A549 (cell line): ENCODE measurements around the gene GPNMB. TPM values are rescaled to one million over a fixed set of nuclear protein-coding genes. Genes with fewer than 3 reads are reported as not detected.

ENCODE experiments used
- ATAC-seq, 2 experiments: fragments of 200-7000 bp in 1 of 2; fragments of >200 bp in 1 of 2; cut with Nextera tagmentation in 1 of 2; cut with Tn5 transposase in 1 of 2; 3 replicates each; pipeline versions ENCODE4 v1.8.0 to v1.9.1; 2018 to 2020; ENCODE audit warnings: mild to moderate bottlenecking in 1 of 2, moderate library complexity in 1 of 2
- CTCF ChIA-PET: fragments of 300-600 bp; sonication (Branson Sonifier 250); formaldehyde crosslinking; extraction: SDS; loops from one replicate; lab custom pipeline; 2021; ENCODE audit warnings: antibody characterized with exemption, inconsistent platforms; lab: Yijun Ruan, JAX
- POLR2A ChIA-PET: fragments of 350-600 bp; formaldehyde crosslinking; extraction: SDS; loops from one replicate; lab custom pipeline; 2021; ENCODE audit warnings: antibody characterized with exemption, inconsistent platforms; lab: Yijun Ruan, JAX
- DNase-seq, 2 experiments: peaks; one replicate each; pipeline versions ENCODE4 v3.0.0 to v3.0.0-alpha.2; 2011 to 2016; ENCODE audit warnings: low read depth in 1 of 2, low spot score in 1 of 2
- FAIRE-seq: peaks from 2 replicates; lab custom pipeline; 2011; peaks lifted over from hg19 to GRCh38; lab: Jason Lieb, UNC
- H3K27ac ChIP-seq, 2 experiments: fragments of >200 bp; sonication (Bioruptor Twin); formaldehyde crosslinking; 3 replicates each; pipeline ENCODE4 v1.5.1; 2016 to 2017
- H3K4me1 ChIP-seq: fragments of >200 bp; sonication (Bioruptor Twin); formaldehyde crosslinking; 3 replicates; pipeline ENCODE4 v1.6.1; 2016
- H3K4me2 ChIP-seq: fragments of >200 bp; sonication (Bioruptor Twin); formaldehyde crosslinking; 3 replicates; pipeline ENCODE4 v1.6.1; 2016
- H3K4me3 ChIP-seq: fragments of >200 bp; sonication (Bioruptor Twin); formaldehyde crosslinking; 3 replicates; pipeline ENCODE4 v1.5.1; 2016
- H3K9me3 ChIP-seq: fragments of >200 bp; sonication (Bioruptor Twin); formaldehyde crosslinking; 3 replicates; pipeline ENCODE4 v1.6.1; 2016
- BHLHE40 ChIP-seq: IDR thresholded peaks from 2 replicates; pipeline ENCODE4 v1.6.1; 2012; ENCODE audit warnings: low read depth, low read length, inconsistent platforms
- CBX2 ChIP-seq: fragments of 200-600 bp; sonication (generic); IDR thresholded peaks from 2 replicates; pipeline ENCODE4 v1.6.1; 2016; ENCODE audit warnings: low read depth, mild to moderate bottlenecking, borderline replicate concordance
- EHF ChIP-seq: fragments of 250-450 bp; sonication (Bioruptor Pico); IDR thresholded peaks from 2 replicates; pipeline ENCODE4 v1.5.0; 2020; ENCODE audit warnings: mild to moderate bottlenecking
- ESRRA ChIP-seq: fragments of 150-350 bp; IDR thresholded peaks from 2 replicates; pipeline ENCODE4 v1.6.1; 2014; ENCODE audit warnings: mild to moderate bottlenecking, low read length, borderline replicate concordance
- FOSL2 ChIP-seq, 2 experiments: fragments of 450-650 bp in 1 of 2; fragments of >200 bp in 1 of 2; sonication (Bioruptor Twin) in 1 of 2; formaldehyde crosslinking; IDR thresholded peaks; 2 replicates each; pipeline versions ENCODE4 v1.5.0 to v1.6.1; 2016 to 2020; ENCODE audit warnings: mild to moderate bottlenecking in 1 of 2, moderate library complexity in 1 of 2
- HOXB13 ChIP-seq: fragments of 250-450 bp; sonication (Bioruptor Pico); IDR thresholded peaks from 2 replicates; pipeline ENCODE4 v1.5.0; 2020; ENCODE audit warnings: low read depth, mild to moderate bottlenecking, moderate library complexity
- JUNB ChIP-seq: fragments of >200 bp; sonication (Bioruptor Twin); formaldehyde crosslinking; IDR thresholded peaks from 2 replicates; pipeline ENCODE4 v1.6.1; 2016
- KDM5A ChIP-seq: fragments of 200-600 bp; sonication (generic); IDR thresholded peaks from 2 replicates; pipeline ENCODE4 v1.6.1; 2016; ENCODE audit warnings: antibody characterized with exemption, mild to moderate bottlenecking
- MAFK ChIP-seq: fragments of 450-650 bp; IDR thresholded peaks from 2 replicates; pipeline ENCODE4 v1.6.1; 2014; ENCODE audit not compliant: partially characterized antibody
- NPAS2 ChIP-seq: fragments of 250-450 bp; sonication (Bioruptor Pico); IDR thresholded peaks from 2 replicates; pipeline ENCODE4 v1.8.0; 2022; ENCODE audit warnings: mild to moderate bottlenecking, moderate library complexity, borderline replicate concordance
- NR3C1 ChIP-seq: fragments of >200 bp; sonication (Bioruptor Twin); formaldehyde crosslinking; IDR thresholded peaks from 3 replicates; pipeline ENCODE4 v1.6.1; 2017
- RAD21 ChIP-seq, 2 experiments: fragments of >200 bp in 1 of 2; sonication (Bioruptor Twin) in 1 of 2; formaldehyde crosslinking in 1 of 2; IDR thresholded peaks in 1 of 2; conservative IDR thresholded peaks in 1 of 2; 2 replicates in 1 of 2; 3 replicates in 1 of 2; pipeline ENCODE4 v1.6.1; 2012 to 2018; ENCODE audit warnings: inconsistent platforms in 1 of 2
- RNF2 ChIP-seq: fragments of 200-600 bp; sonication (generic); IDR thresholded peaks from 2 replicates; pipeline ENCODE4 v1.6.1; 2016; ENCODE audit warnings: low read depth, mild to moderate bottlenecking, antibody characterized with exemption, moderate library complexity, borderline replicate concordance
- TFCP2L1 ChIP-seq: fragments of 250-450 bp; sonication (Bioruptor Pico); IDR thresholded peaks from 2 replicates; pipeline ENCODE4 v1.5.0; 2021; ENCODE audit warnings: mild to moderate bottlenecking
- ZC3H11A ChIP-seq: fragments of 450-650 bp; IDR thresholded peaks from 2 replicates; pipeline ENCODE4 v1.6.1; 2014; ENCODE audit warnings: antibody characterized with exemption, mild to moderate bottlenecking
- ZSCAN20 ChIP-seq: fragments of 250-450 bp; sonication (Bioruptor Pico); IDR thresholded peaks from 2 replicates; pipeline ENCODE4 v1.8.0; 2022; ENCODE audit warnings: mild to moderate bottlenecking, moderate library complexity
- WGBS: methylation state at CpG from one replicate; pipeline ENCODE4 v1.1.6; 2017; ENCODE audit errors: missing lambda C conversion rate; 5-methylcytosine and 5-hydroxymethylcytosine counted together
- polyA plus RNA-seq, 4 experiments: library from polyadenylated mRNA; depleted of rRNA in 3 of 4; stranded (reverse); fragments of >200 nt; fragmentation: RNase III in 1 of 4; extraction: RNeasy Plus Mini Kit Qiagen cat#74134 plus additional on column Dnase treatment in 1 of 4; gene quantifications; 2 replicates in 3 of 4; 3 replicates in 1 of 4; pipeline ENCODE4 v1.2.3, GENCODE V29; 2011 to 2017
- TF ChIP-seq, protein P1 (sequence below): fragments of 250-450 bp; sonication (Bioruptor Pico); IDR thresholded peaks from 2 replicates; pipeline ENCODE4 v1.5.0; 2020; ENCODE audit warnings: low read depth, mild to moderate bottlenecking, moderate library complexity
- TF ChIP-seq, protein P2 (sequence below): IDR thresholded peaks from 2 replicates; pipeline ENCODE4 v1.6.1; 2012; ENCODE audit warnings: low read depth, borderline replicate concordance
- TF ChIP-seq, protein P3 (sequence below): fragments of 200-600 bp; sonication (generic); IDR thresholded peaks from 2 replicates; pipeline ENCODE4 v1.6.1; 2016; ENCODE audit warnings: antibody characterized with exemption, mild to moderate bottlenecking, moderate library complexity
- TF ChIP-seq, protein P4 (sequence below): IDR thresholded peaks from 2 replicates; pipeline ENCODE4 v1.6.1; 2012

GPNMB gene
- polyA plus RNA-seq, 2 of the 4 experiments (the other 2 are of a cell fraction): 3.3 to 4.7 TPM

DNA sequence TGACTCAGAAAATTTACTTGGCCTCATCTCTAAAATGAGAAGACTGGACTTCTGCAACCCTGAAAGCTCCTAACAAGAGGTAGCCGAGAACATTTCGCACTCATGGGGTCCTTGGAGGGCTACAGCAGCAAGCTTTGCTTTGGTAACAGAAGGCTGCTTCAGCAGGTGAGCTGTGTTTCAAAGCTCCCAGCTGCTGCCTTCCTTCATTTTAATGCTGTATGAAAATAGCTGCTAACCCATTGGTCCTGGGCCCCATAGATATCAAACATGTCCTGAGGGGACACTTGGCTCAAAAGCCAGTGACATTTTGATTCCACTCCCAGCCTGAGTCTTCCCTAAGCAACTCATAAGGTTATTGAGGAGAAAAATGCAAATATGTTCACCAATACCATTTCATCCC, 38.3 kb downstream of the GPNMB start:
- TF ChIP-seq EHF (CRISPR knock-in tag) (no peak), MAFK (no peak), KDM5A (no peak), HOXB13 (no peak)
- TF ChIP-seq, protein P1, sequence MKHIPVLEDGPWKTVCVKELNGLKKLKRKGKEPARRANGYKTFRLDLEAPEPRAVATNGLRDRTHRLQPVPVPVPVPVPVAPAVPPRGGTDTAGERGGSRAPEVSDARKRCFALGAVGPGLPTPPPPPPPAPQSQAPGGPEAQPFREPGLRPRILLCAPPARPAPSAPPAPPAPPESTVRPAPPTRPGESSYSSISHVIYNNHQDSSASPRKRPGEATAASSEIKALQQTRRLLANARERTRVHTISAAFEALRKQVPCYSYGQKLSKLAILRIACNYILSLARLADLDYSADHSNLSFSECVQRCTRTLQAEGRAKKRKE (CRISPR knock-in tag): no peak
- TF ChIP-seq, protein P2, sequence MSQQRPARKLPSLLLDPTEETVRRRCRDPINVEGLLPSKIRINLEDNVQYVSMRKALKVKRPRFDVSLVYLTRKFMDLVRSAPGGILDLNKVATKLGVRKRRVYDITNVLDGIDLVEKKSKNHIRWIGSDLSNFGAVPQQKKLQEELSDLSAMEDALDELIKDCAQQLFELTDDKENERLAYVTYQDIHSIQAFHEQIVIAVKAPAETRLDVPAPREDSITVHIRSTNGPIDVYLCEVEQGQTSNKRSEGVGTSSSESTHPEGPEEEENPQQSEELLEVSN: no peak
- 93% methylated on average over 2 of the region's 2 CpGs for WGBS
- no peak for DNase-seq
- no peaks in the 10 kb centered on the region for H3K9me3 ChIP-seq
- POLR2A ChIA-PET: interaction anchor here (0.6 kb wide), 1 partner anchor 19 kb away, joined by 3 read pairs; no protein-coding TSS in a partner anchor
- H3K4me1 ChIP-seq: no peaks in the 10 kb centered on the region
- H3K4me2 ChIP-seq: no peak overlapping the region
- ATAC-seq: peak in 1 of 2 experiments; percentile 39; a peak in 2 of 6 replicates
- CTCF ChIA-PET: interaction anchor here (1.3 to 2.2 kb wide), 2 partner anchors 10 to 12 kb away, joined by 4 to 8 read pairs; no protein-coding TSS in a partner anchor
- no peak overlapping the region for H3K27ac ChIP-seq
- H3K4me3 ChIP-seq: no peak overlapping the region
- FAIRE-seq: no peak

DNA sequence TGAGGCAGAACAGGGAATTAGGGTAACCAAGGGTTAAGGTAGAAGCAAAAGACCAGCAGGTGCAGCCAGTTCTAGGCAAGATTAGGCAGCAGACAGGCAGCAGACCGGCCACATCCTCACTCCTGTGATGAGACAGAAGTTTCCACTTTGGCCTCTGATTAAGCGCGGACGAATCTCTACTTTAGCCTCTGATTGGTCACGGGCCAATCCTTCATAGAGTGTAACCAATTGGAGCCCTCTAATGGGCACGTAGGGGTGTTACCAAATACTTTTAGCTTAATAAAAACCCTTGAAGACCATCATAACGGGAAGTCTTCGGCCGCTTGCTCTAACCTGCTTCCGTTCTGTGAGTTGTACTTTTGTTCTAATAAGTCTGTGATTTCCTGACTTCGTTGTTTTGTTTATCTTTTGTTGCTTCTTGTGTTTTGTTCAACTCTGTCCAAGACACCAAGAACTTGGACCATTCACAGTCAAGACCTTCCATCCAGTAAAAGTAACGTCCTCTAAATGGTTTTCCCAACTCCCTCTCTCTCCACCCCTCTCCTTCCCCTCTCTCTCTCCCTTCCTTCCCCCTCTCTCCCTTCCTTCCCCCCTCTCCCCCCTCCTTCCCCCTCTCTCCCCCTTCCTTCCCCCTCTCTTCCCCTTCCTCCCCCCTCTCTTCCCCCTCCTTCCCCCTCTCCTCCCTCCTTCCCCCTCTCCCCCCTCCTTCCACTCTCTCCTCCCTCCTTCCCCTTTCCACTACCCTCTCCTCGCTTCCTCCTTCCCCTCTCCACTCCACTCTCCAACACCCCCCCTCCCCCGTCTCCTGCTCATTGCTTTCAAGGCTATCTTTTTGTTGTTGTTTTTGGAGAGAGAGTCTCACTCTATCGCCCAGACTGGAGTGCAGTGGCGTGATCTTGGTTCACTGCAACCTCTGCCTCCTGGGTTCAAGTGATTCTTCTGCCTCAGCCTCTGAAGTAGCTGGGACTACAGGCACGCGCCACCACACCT, 39.4 kb downstream of the GPNMB start:
- WGBS: 84% methylated on average over 18 of the region's 18 CpGs
- FAIRE-seq (no peak), ATAC-seq (peak; percentile 19 to 60; a peak in 3 of 6 replicates), DNase-seq (peak in 1 of 2 experiments; percentile 18)
- Histone ChIP-seq H3K4me2 (no peak overlapping the region), H3K4me1 (no peaks in the 10 kb centered on the region), H3K4me3 (no peak overlapping the region), H3K9me3 (no peaks in the 10 kb centered on the region), H3K27ac (no peak overlapping the region)
- TF ChIP-seq, protein P3, sequence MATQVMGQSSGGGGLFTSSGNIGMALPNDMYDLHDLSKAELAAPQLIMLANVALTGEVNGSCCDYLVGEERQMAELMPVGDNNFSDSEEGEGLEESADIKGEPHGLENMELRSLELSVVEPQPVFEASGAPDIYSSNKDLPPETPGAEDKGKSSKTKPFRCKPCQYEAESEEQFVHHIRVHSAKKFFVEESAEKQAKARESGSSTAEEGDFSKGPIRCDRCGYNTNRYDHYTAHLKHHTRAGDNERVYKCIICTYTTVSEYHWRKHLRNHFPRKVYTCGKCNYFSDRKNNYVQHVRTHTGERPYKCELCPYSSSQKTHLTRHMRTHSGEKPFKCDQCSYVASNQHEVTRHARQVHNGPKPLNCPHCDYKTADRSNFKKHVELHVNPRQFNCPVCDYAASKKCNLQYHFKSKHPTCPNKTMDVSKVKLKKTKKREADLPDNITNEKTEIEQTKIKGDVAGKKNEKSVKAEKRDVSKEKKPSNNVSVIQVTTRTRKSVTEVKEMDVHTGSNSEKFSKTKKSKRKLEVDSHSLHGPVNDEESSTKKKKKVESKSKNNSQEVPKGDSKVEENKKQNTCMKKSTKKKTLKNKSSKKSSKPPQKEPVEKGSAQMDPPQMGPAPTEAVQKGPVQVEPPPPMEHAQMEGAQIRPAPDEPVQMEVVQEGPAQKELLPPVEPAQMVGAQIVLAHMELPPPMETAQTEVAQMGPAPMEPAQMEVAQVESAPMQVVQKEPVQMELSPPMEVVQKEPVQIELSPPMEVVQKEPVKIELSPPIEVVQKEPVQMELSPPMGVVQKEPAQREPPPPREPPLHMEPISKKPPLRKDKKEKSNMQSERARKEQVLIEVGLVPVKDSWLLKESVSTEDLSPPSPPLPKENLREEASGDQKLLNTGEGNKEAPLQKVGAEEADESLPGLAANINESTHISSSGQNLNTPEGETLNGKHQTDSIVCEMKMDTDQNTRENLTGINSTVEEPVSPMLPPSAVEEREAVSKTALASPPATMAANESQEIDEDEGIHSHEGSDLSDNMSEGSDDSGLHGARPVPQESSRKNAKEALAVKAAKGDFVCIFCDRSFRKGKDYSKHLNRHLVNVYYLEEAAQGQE: no peak
- TF ChIP-seq NPAS2 (CRISPR knock-in tag) (no peak), CBX2 (no peak), FOSL2 (IDR thresholded peaks at IDR 0.05) (no peak), FOSL2 (CRISPR knock-in tag; IDR thresholded peaks at IDR 0.05) (no peak)
- TF ChIP-seq, protein P4, sequence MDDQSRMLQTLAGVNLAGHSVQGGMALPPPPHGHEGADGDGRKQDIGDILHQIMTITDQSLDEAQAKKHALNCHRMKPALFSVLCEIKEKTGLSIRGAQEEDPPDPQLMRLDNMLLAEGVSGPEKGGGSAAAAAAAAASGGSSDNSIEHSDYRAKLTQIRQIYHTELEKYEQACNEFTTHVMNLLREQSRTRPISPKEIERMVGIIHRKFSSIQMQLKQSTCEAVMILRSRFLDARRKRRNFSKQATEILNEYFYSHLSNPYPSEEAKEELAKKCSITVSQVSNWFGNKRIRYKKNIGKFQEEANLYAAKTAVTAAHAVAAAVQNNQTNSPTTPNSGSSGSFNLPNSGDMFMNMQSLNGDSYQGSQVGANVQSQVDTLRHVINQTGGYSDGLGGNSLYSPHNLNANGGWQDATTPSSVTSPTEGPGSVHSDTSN: no peak
- ChIA-PET POLR2A (no interaction called here), CTCF (interaction anchor here (1.0 to 1.7 kb wide), 5 partner anchors 9 to 259 kb away, joined by 3 to 9 read pairs (median 3); no protein-coding TSS in a partner anchor)

DNA sequence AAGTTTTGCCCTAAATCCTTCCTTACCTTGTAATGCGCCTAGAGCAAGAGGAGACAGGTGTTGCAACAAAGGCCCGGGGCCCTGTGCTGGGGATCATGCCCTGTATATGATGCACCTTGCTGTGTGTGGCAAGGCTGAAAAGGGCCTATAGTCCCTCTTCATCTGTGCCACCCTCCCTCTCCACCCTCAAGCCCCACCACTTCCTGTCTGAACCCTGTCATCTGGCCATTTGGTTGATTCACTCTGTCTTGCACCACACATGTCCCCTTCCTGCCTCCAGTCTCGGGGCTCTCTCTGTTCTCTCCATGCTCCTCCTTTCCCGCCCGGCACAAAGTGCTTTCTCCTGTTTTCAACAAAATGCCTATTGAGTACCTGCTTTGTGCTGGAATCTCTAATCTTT, 41.0 kb downstream of the GPNMB start:
- H3K9me3 ChIP-seq: no peaks in the 10 kb centered on the region
- CTCF ChIA-PET: interaction anchor here (0.7 to 1.7 kb wide), 2 partner anchors 9 to 15 kb away, joined by 3 to 9 read pairs; no protein-coding TSS in a partner anchor
- FAIRE-seq: no peak

More for the DNA sequence above, 41.0 kb downstream of the GPNMB start:
- 93% methylated on average over 5 of the region's 5 CpGs for WGBS
- H3K4me2 ChIP-seq: no peak overlapping the region
- H3K4me1 ChIP-seq: peaks cover 4% of the 10 kb centered on the region; the same call in 1 of the 3 replicates
- POLR2A ChIA-PET: no interaction called here
- no peak overlapping the region for H3K27ac ChIP-seq
- no peak overlapping the region for H3K4me3 ChIP-seq
- TF ChIP-seq NPAS2 (CRISPR knock-in tag) (no peak), TFCP2L1 (CRISPR knock-in tag) (no peak), RNF2 (no peak), RAD21 (conservative IDR thresholded peaks at IDR 0.05 in 1 of 2, IDR thresholded peaks at IDR 0.05 in 1 of 2) (no peak), ESRRA (no peak), BHLHE40 (no peak), ZSCAN20 (CRISPR knock-in tag) (no peak), JUNB (no peak), NR3C1 (no peak), ZC3H11A (no peak)
- ATAC-seq (peak in 1 of 2 experiments; percentile 25; a peak in 1 of 6 replicates), DNase-seq (no peak)
